ENCODE measurements around the gene CCDC175. TPM values are rescaled to one million over a fixed set of nuclear protein-coding genes. Genes with fewer than 3 reads are reported as not detected.

CCDC175 gene
- total RNA-seq, 1 experiment from 2014 or later, result not detected

DNA sequence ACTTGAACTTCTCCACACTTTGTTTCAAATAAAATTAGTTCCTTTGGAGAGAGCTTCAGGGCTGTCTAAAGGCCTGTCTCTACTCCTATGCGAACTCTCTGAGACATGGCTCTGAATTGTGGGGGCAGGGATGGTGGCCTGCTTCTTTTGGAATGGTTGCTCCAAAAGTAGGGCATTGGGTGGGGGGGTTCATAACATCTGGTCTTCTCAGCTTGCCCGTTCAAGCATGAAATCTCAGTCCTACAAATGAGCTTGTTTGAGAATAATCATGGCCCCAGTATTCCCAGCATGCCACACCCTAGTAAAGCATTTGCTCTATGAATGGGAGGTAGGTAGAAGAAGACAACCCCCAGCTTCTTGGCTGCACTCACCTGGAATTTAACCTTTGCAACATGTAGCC, 118.1 kb downstream of the CCDC175 start (continued):
- no peak for TF ChIP-seq REST (IDR thresholded peaks at IDR 0.05; ENCODE audit: low read depth)
- TF ChIP-seq, protein P1, sequence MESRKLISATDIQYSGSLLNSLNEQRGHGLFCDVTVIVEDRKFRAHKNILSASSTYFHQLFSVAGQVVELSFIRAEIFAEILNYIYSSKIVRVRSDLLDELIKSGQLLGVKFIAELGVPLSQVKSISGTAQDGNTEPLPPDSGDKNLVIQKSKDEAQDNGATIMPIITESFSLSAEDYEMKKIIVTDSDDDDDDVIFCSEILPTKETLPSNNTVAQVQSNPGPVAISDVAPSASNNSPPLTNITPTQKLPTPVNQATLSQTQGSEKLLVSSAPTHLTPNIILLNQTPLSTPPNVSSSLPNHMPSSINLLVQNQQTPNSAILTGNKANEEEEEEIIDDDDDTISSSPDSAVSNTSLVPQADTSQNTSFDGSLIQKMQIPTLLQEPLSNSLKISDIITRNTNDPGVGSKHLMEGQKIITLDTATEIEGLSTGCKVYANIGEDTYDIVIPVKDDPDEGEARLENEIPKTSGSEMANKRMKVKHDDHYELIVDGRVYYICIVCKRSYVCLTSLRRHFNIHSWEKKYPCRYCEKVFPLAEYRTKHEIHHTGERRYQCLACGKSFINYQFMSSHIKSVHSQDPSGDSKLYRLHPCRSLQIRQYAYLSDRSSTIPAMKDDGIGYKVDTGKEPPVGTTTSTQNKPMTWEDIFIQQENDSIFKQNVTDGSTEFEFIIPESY (IDR thresholded peaks at IDR 0.05; ENCODE audit: extremely low read depth, insufficient replicate concordance, low read length), result no peak
- TF ChIP-seq EZH2phosphoT487 (IDR thresholded peaks at IDR 0.05; ENCODE audit: borderline replicate concordance), result no peak
- TF ChIP-seq SP1 (IDR thresholded peaks at IDR 0.05; ENCODE audit: low read depth), result no peak

GRCh38 chr14:59455411-59455810, 121.2 kb downstream of the CCDC175 start:
- intact Hi-C loops (cut with micrococcal nuclease), result no loop called here
- no peak overlapping the region for H3K27ac ChIP-seq (ENCODE audit: low read depth, low read length)
- H3K4me3 ChIP-seq (replicated peaks in 1 of 2; ENCODE audit: low read depth in 1 of 2, low read length in 2 of 2), result no peak overlapping the region
- H3K9me2 ChIP-seq (ENCODE audit: insufficient read depth), result no peaks in the 10 kb centered on the region
- H3K9me3 ChIP-seq (ENCODE audit: control insufficient read depth in 1 of 2, insufficient read depth in 1 of 2, low read depth in 1 of 2, low read length in 2 of 2), result no peaks in the 10 kb centered on the region
- CTCF ChIA-PET, result no interaction called here
- H3K4me1 ChIP-seq (ENCODE audit: control insufficient read depth in 1 of 2, insufficient read depth in 2 of 2, low read length in 2 of 2), result no peaks in the 10 kb centered on the region
- RAD21 ChIA-PET (ENCODE audit: low non-redundant PET in 1 of 2, low total read pairs in 2 of 2, uncharacterized antibody in 2 of 2, unreplicated experiment in 2 of 2), result no interaction called here
- no peaks in the 10 kb centered on the region for H3K79me2 ChIP-seq (ENCODE audit: insufficient read depth, low read length)
- POLR2A ChIA-PET, result no interaction called here
- no peak overlapping the region for H3K4me2 ChIP-seq (ENCODE audit: low read length)
- ATAC-seq (no peak), DNase-seq (ENCODE audit: low read depth, low spot score) (no peak)
- BruUV-seq (replicated peaks), result no TSS peak
- H3K36me3 ChIP-seq (ENCODE audit: control insufficient read depth in 1 of 2, insufficient read depth in 2 of 2, low read length in 2 of 2), result peaks cover 0 to 16% of the 10 kb centered on the region in 2 experiments; a peak in 1 of 4 replicates
- H4K20me1 ChIP-seq (ENCODE audit: insufficient read depth), result no peaks in the 10 kb centered on the region
- no peak overlapping the region for H2AFZ ChIP-seq (ENCODE audit: low read depth, low read length, poor library complexity, severe bottlenecking)
- H3K27me3 ChIP-seq (ENCODE audit: insufficient read depth, low read length), result no peaks in the 10 kb centered on the region
- no peak overlapping the region for H3K9ac ChIP-seq (ENCODE audit: low read length)
- no peak for TF ChIP-seq FOSL1 (IDR thresholded peaks at IDR 0.05; ENCODE audit: low read depth)
- no peak for TF ChIP-seq EGR1 (IDR thresholded peaks at IDR 0.05; ENCODE audit: low read depth)
- no peak for TF ChIP-seq TCF7L2 (IDR thresholded peaks at IDR 0.05; ENCODE audit: borderline replicate concordance, extremely low read depth, insufficient read depth, insufficient read length)
- TF ChIP-seq CTCF (IDR thresholded peaks at IDR 0.05 in 2 of 3, conservative IDR thresholded peaks at IDR 0.05 in 1 of 3; ENCODE audit: borderline replicate concordance in 1 of 3, insufficient read depth in 1 of 3, low read depth in 2 of 3, low read length in 2 of 3), result no peak
- no peak for TF ChIP-seq CBX3 (IDR thresholded peaks at IDR 0.05; ENCODE audit: low read depth)
- TF ChIP-seq, protein P2, sequence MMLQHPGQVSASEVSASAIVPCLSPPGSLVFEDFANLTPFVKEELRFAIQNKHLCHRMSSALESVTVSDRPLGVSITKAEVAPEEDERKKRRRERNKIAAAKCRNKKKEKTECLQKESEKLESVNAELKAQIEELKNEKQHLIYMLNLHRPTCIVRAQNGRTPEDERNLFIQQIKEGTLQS (IDR thresholded peaks at IDR 0.05), result no peak
- no peak for TF ChIP-seq ZFX (IDR thresholded peaks at IDR 0.05)
- no peak for TF ChIP-seq EZH2 (IDR thresholded peaks at IDR 0.05)
- TF ChIP-seq, protein P1 (IDR thresholded peaks at IDR 0.05; ENCODE audit: extremely low read depth, insufficient replicate concordance, low read length), result no peak
- no peak for TF ChIP-seq POLR2A (IDR thresholded peaks at IDR 0.05; ENCODE audit: borderline replicate concordance, extremely low read depth, insufficient read depth, insufficient read length)
- no peak for TF ChIP-seq CEBPB (IDR thresholded peaks at IDR 0.05; ENCODE audit: low read depth)

All from HCT116 (cell line).